Heart left ventricle (tissue), 13 donors: ENCODE results near the gene HUS1B.

Source experiments
- POLR2A ChIP-seq, 2 donors: fragments of 450-650 bp; IDR thresholded peaks; one replicate each; pipeline ENCODE4 v1.6.1; 2017; ENCODE audit warnings: antibody characterized with exemption in 2 of 2, mild to moderate bottlenecking in 2 of 2, moderate library complexity in 2 of 2
- TF ChIP-seq, protein P1 (sequence below), 12 donors: fragments of 200-600 bp; sonication (generic) in 4 of 12; IDR thresholded peaks; one replicate each; pipeline versions ENCODE4 v1.5.0 to v1.8.0; 2018 to 2022; ENCODE audit warnings: antibody characterized with exemption in 12 of 12, mild to moderate bottlenecking in 5 of 12
- donor health status: ischemic (EF 13 %, LVEDD 7.1; RV severe dilation, severe dysfunction).
- donor health status: DM: no; HTN: yes; CAD: no.
- donor health status: DM: no; HTN: no; CAD: no.
- donor health status: ischemic (EF 25% LVEDD 6.9; RV normal size, moderate dysfunction).
- donor health status: ischemic (EF 25% LVEDD 5.7; RV mildly dilated, moderate dysfunction).
- donor health status: ischemic (EF 35%, LVEDD 5.7; RV mildly dilated, moderate dysfunction).
- donor health status: nonischemic (EF 11% LVEDD 7.7; RV severe dilation, severe dysfunction).
- donor health status: DM: yes; HTN: yes; CAD: no.
- donor health status: PGD.
- donor health status: ischemic (EF 29% LVEDD 5.4; RV normal size, mild dysfunction).
- donor health status: nonischemic (EF 23%, LVEDD 6.1; RV moderate dilation, normal function).

GRCh38 chr6:680251-680650 lies 23.4 kb upstream of the HUS1B start:
- TF ChIP-seq, protein P1, sequence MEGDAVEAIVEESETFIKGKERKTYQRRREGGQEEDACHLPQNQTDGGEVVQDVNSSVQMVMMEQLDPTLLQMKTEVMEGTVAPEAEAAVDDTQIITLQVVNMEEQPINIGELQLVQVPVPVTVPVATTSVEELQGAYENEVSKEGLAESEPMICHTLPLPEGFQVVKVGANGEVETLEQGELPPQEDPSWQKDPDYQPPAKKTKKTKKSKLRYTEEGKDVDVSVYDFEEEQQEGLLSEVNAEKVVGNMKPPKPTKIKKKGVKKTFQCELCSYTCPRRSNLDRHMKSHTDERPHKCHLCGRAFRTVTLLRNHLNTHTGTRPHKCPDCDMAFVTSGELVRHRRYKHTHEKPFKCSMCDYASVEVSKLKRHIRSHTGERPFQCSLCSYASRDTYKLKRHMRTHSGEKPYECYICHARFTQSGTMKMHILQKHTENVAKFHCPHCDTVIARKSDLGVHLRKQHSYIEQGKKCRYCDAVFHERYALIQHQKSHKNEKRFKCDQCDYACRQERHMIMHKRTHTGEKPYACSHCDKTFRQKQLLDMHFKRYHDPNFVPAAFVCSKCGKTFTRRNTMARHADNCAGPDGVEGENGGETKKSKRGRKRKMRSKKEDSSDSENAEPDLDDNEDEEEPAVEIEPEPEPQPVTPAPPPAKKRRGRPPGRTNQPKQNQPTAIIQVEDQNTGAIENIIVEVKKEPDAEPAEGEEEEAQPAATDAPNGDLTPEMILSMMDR (IDR thresholded peaks at IDR 0.05): no peak
- TF ChIP-seq POLR2A (IDR thresholded peaks at IDR 0.05): no peak
